Measurements from ENCODE around the gene DUS3L.

Gene DUS3L

GRCh38 chr19:5775668-5776309 is 15.2 kb downstream of the DUS3L start:
- no peak for DNase-seq (ENCODE audit: low spot score)
- TF ChIP-seq, protein P1, sequence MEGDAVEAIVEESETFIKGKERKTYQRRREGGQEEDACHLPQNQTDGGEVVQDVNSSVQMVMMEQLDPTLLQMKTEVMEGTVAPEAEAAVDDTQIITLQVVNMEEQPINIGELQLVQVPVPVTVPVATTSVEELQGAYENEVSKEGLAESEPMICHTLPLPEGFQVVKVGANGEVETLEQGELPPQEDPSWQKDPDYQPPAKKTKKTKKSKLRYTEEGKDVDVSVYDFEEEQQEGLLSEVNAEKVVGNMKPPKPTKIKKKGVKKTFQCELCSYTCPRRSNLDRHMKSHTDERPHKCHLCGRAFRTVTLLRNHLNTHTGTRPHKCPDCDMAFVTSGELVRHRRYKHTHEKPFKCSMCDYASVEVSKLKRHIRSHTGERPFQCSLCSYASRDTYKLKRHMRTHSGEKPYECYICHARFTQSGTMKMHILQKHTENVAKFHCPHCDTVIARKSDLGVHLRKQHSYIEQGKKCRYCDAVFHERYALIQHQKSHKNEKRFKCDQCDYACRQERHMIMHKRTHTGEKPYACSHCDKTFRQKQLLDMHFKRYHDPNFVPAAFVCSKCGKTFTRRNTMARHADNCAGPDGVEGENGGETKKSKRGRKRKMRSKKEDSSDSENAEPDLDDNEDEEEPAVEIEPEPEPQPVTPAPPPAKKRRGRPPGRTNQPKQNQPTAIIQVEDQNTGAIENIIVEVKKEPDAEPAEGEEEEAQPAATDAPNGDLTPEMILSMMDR (IDR thresholded peaks at IDR 0.05; ENCODE audit: extremely low read depth, missing control alignments), result no peak

DNA sequence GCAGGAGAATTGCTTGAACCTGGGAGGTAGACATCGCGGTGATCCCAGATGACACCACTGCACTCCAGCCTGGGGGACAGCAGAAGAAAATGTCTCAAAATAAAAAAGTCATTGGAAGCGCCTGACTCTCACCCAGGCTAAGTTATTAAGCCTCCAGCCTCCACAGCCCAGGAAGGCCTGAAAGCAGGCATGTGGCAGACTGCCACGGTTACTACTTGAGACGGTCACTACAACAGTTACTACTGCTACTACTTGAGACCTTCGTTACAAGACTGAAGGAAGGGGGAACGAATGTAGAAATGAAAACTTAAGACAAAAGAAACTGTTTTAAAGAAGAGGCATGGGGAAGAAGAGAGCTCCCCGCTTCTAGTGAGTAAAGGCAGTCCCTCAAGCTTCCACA is 16.0 kb downstream of the DUS3L start:
- DNase-seq (ENCODE audit: low spot score), result no peak
- TF ChIP-seq, protein P1 (IDR thresholded peaks at IDR 0.05; ENCODE audit: extremely low read depth, missing control alignments), result no peak

- TF ChIP-seq, protein P1 (IDR thresholded peaks at IDR 0.05; ENCODE audit: extremely low read depth, missing control alignments), result no peak
- DNase-seq (ENCODE audit: low spot score), result no peak
These were observed 17.7 kb downstream of the DUS3L start for GRCh38 chr19:5773276-5773675.

GRCh38 chr19:5772416-5772815 is 18.5 kb downstream of the DUS3L start:
- TF ChIP-seq, protein P1 (IDR thresholded peaks at IDR 0.05; ENCODE audit: extremely low read depth, missing control alignments), result no peak

DNA sequence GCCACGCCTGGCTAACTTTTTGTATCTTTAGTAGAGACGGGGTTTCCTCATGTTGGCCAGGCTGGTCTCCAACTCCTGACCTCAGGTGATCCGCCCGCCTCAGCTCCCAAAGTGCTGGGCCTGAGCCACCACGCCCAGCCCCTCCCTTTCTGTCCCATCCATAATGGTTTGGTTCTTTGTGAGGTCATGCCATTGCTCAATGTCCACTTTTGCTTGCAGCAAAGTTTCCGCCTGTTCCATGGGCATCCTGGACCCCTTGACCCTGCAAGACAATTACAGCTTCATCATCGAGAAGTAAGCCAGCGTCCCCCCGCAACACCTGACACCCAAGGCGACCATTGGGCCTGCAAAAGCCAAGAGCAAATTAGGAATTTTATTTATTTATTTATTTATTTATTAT is 23.0 kb downstream of the DUS3L start:
- TF ChIP-seq, protein P1 (IDR thresholded peaks at IDR 0.05; ENCODE audit: extremely low read depth, missing control alignments), result no peak
- DNase-seq (ENCODE audit: low spot score), result no peak

More at GRCh38 chr19:5772416-5772815, 18.5 kb downstream of the DUS3L start:
- no peak for DNase-seq (ENCODE audit: low spot score)

- TF ChIP-seq, protein P1 (IDR thresholded peaks at IDR 0.05; ENCODE audit: extremely low read depth, missing control alignments), result no peak
- no peak for DNase-seq (ENCODE audit: low spot score)
These were observed 25.7 kb downstream of the DUS3L start for GRCh38 chr19:5765220-5765619.

GRCh38 chr19:5762608-5763217 is 28.2 kb downstream of the DUS3L start:
- TF ChIP-seq, protein P1 (IDR thresholded peaks at IDR 0.05; ENCODE audit: extremely low read depth, missing control alignments), result no peak

More at GRCh38 chr19:5762608-5763217, 28.2 kb downstream of the DUS3L start:
- DNase-seq (ENCODE audit: low spot score), result no peak
